ENCODE results near the gene PNLIP.

GRCh38 chr10:116608686-116609594 lies 63.2 kb downstream of the PNLIP start:
- TF ChIP-seq CTCF (IDR thresholded peaks at IDR 0.05; ENCODE audit: insufficient read depth, low read length) (no peak), SPI1 (IDR thresholded peaks at IDR 0.05; ENCODE audit: borderline replicate concordance, low read depth) (no peak), REST (IDR thresholded peaks at IDR 0.05; ENCODE audit: insufficient replicate concordance, low read depth) (no peak), POLR2AphosphoS5 (IDR thresholded peaks at IDR 0.05; ENCODE audit: low read depth) (no peak)

Data from HL-60 (cell line).